Upper lobe of right lung (tissue), 1 donor: ENCODE measurements around the gene CLCN1. TPM values are rescaled to one million over a fixed set of nuclear protein-coding genes. Genes with fewer than 3 reads are reported as not detected.

Source experiments
- ATAC-seq: fragments of 200-7000 bp; cut with Tn5 transposase; one replicate; pipeline ENCODE4 v1.9.1; 2020; ENCODE audit warnings: mild to moderate bottlenecking, moderate library complexity
- DNase-seq: peaks from one replicate; pipeline ENCODE4 v3.0.0-alpha.2; 2020
- H3K27ac ChIP-seq: fragments of 200-600 bp; one replicate; pipeline ENCODE4 v1.8.0; 2022
- H3K27me3 ChIP-seq: fragments of 200-600 bp; one replicate; pipeline ENCODE4 v1.8.0; 2022; ENCODE audit warnings: mild to moderate bottlenecking
- H3K36me3 ChIP-seq: fragments of 200-600 bp; one replicate; pipeline ENCODE4 v1.8.0; 2022
- H3K4me1 ChIP-seq: fragments of 200-600 bp; one replicate; pipeline ENCODE4 v1.8.0; 2022
- H3K4me3 ChIP-seq: fragments of 200-600 bp; one replicate; pipeline ENCODE4 v1.8.0; 2022; ENCODE audit warnings: mild to moderate bottlenecking
- H3K9me3 ChIP-seq: fragments of 200-600 bp; one replicate; pipeline ENCODE4 v1.8.0; 2022
- intact Hi-C: fragments of 100-400 bp; cut with DNase I; formaldehyde crosslinking; loops from one replicate; pipeline ENCODE4 v1.11.0; 2022
- total RNA-seq: library from RNA; stranded (reverse); fragmentation: NEBNext Ultra II Directional; extraction: Animal tissue kit (Norgen Biotek cat#: 25700); gene quantifications from one replicate; pipeline ENCODE4 v1.2.1, GENCODE V29; 2021
- TF ChIP-seq, protein P1 (sequence below): fragments of 200-600 bp; IDR thresholded peaks from one replicate; pipeline ENCODE4 v1.8.0; 2022; ENCODE audit warnings: antibody characterized with exemption
- donor health status: DM: no; HTN: yes; CAD: no; lungs with severe emphysema.

The CLCN1 gene
- total RNA-seq, 1 donor from 2014 or later: not detected

GRCh38 chr7:143368387-143368786, 52.5 kb downstream of the CLCN1 start:
- TF ChIP-seq, protein P1, sequence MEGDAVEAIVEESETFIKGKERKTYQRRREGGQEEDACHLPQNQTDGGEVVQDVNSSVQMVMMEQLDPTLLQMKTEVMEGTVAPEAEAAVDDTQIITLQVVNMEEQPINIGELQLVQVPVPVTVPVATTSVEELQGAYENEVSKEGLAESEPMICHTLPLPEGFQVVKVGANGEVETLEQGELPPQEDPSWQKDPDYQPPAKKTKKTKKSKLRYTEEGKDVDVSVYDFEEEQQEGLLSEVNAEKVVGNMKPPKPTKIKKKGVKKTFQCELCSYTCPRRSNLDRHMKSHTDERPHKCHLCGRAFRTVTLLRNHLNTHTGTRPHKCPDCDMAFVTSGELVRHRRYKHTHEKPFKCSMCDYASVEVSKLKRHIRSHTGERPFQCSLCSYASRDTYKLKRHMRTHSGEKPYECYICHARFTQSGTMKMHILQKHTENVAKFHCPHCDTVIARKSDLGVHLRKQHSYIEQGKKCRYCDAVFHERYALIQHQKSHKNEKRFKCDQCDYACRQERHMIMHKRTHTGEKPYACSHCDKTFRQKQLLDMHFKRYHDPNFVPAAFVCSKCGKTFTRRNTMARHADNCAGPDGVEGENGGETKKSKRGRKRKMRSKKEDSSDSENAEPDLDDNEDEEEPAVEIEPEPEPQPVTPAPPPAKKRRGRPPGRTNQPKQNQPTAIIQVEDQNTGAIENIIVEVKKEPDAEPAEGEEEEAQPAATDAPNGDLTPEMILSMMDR: no peak
- ATAC-seq (no peak), DNase-seq (no peak)
- H3K9me3 ChIP-seq: no peaks in the 10 kb centered on the region
- intact Hi-C loops: no loop called here
- no peaks in the 10 kb centered on the region for H3K36me3 ChIP-seq
- H3K4me1 ChIP-seq: no peaks in the 10 kb centered on the region
- H3K27ac ChIP-seq: no peak overlapping the region
- H3K4me3 ChIP-seq: no peak overlapping the region
- peaks cover 9% of the 10 kb centered on the region for H3K27me3 ChIP-seq

- intact Hi-C loops: no loop called here
- Histone ChIP-seq H3K36me3 (no peaks in the 10 kb centered on the region), H3K4me3 (no peak overlapping the region), H3K4me1 (peaks cover 3% of the 10 kb centered on the region), H3K27me3 (no peaks in the 10 kb centered on the region), H3K9me3 (no peaks in the 10 kb centered on the region), H3K27ac (no peak overlapping the region)
- TF ChIP-seq, protein P1: no peak
- no peak for DNase-seq
- ATAC-seq: no peak
Observed at GRCh38 chr7:143369678-143370651, 54.1 kb downstream of the CLCN1 start.

DNA sequence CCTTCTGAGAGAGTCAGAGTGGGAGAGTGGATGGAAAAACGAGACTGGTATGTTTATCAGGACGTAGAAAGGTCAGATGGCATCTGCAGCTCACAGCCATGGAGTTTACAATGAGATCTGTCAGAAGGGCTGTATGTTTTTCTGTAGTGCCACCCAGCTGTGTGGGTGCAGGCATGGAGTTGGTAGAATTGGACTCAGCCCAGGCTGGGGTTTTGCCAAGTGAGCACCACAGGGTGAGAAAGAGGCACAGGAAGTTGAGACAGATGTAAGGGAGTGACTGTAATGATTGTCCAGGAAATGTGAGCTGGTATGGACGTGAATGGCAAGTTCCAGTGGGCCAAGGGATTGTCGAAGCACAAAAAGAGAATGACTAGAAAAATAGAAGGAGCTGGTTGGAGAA, 56.2 kb downstream of the CLCN1 start:
- Histone ChIP-seq H3K36me3 (no peaks in the 10 kb centered on the region), H3K9me3 (no peaks in the 10 kb centered on the region), H3K27me3 (no peaks in the 10 kb centered on the region), H3K4me1 (peaks cover 19% of the 10 kb centered on the region), H3K4me3 (no peak overlapping the region), H3K27ac (no peak overlapping the region)
- DNase-seq (no peak), ATAC-seq (peak; percentile 62)
- TF ChIP-seq, protein P1: no peak
- intact Hi-C loops: no loop called here

DNA sequence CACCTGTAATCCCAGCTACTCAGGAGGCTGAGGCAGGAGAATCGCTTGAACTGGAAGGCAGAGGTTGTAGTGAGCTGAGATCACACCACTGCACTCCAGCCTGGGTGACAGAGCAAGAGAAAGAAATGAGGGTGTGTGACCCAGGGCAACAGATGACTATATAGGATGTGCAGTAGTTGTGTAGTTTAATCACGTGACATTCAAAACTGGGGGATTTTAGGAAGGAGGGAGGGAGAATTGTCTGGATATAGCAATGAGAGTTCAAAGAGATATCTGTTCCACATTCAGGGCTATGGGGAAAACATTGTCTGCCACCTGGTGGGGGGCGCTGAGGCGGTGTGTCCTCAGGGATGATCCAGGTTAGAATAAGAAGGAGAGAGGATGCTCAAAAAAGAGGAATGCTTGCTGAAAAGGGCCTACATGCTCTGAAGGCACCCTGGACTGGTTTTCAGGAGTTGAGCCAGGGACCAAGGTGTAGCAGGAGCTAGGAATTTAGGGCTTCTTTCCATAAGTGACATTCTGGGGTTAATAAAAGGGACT, 57.4 kb downstream of the CLCN1 start:
- H3K9me3 ChIP-seq: no peaks in the 10 kb centered on the region
- TF ChIP-seq, protein P1: no peak
- H3K36me3 ChIP-seq: no peaks in the 10 kb centered on the region
- no peaks in the 10 kb centered on the region for H3K27me3 ChIP-seq
- intact Hi-C loops: no loop called here
- no peak overlapping the region for H3K27ac ChIP-seq
- DNase-seq: no peak
- H3K4me1 ChIP-seq: peaks cover 19% of the 10 kb centered on the region
- no peak overlapping the region for H3K4me3 ChIP-seq
- ATAC-seq: no peak

DNA sequence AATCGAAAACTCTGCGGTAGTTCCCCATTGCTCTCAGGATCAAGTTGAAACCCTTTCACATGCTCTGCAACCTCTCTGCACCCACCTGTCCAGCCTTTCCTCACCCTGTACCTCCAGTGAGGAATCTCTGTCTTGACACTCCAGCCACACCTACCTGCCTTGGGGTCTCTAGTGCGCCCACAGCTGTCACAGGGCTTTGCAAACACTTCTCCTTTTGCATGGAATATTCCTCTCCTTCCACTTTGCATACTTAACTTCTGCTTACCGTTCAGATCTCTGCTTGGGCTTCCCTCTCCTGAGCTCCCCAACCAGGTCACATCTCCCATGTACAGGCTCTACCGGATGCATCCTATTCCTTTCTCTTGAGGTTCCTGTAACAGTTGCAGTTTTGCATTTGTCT, 58.6 kb downstream of the CLCN1 start:
- Histone ChIP-seq H3K4me1 (peaks cover 29% of the 10 kb centered on the region), H3K27me3 (no peaks in the 10 kb centered on the region), H3K9me3 (no peaks in the 10 kb centered on the region), H3K36me3 (no peaks in the 10 kb centered on the region), H3K27ac (peak overlapping the region; percentile 48), H3K4me3 (no peak overlapping the region)
- intact Hi-C loops: no loop called here
- DNase-seq (no peak), ATAC-seq (peak; percentile 40)
- TF ChIP-seq, protein P1: no peak
